GM12801 (cell line): Measurements from ENCODE around the gene SLC25A6.

ENCODE experiments used
- CTCF ChIP-seq: IDR thresholded peaks from one replicate; pipeline ENCODE4 v1.5.1; 2011; ENCODE audit warnings: control low read depth; ENCODE audit not compliant: insufficient read length; ENCODE audit errors: extremely low read depth

The SLC25A6 gene

GRCh38 chrX:1391707-1392375 is at the start of gene SLC25A6:
Gene SLC25A6 (minus strand): TSS chrX:1392113. CDS start chrX:1392009, 104 bp downstream.
- no peak for TF ChIP-seq CTCF

- no peak for TF ChIP-seq CTCF
Measured at GRCh38 chrX:1440506-1440905, 48.6 kb upstream of the SLC25A6 start.

- no peak for TF ChIP-seq CTCF
Measured at GRCh38 chrX:1435241-1435895, 43.5 kb upstream of the SLC25A6 start.

GRCh38 chrX:1434871-1435240 is 42.9 kb upstream of the SLC25A6 start:
- no peak for TF ChIP-seq CTCF

DNA sequence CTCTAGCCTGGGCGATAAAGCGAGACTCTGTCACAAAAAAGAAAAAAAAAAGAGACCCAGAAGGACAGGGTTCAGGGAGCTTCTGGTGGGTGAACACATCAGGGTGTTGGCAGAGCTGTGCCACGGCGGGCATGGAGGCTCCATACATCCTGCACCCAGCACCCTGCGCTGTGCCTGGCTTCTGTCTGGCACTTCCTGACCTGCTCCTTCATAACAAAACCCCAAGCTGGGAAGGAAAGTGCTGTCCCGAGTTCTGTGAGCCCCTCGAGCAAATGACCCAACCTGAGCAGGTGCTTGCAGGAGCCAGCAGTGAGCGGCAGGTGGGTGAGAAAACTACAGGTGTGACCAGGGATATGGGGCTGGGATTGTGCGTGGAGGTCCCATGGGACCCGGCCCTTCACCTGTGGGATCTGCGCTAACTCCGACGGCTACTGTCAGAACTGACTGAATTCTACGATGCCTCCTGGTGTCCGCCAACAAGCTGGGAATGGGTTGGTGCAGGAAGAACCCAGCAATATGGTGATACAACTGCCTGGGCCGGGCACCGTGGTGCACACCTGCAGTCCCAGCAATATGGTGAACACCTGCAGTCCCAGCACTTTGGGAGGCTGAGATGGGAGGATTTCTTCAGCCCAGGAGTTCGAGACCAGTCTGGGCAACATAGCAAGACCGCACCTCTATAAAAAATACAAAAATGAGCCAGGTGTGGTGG is 41.9 kb upstream of the SLC25A6 start:
- no peak for TF ChIP-seq CTCF

- TF ChIP-seq CTCF: no peak
Measured at GRCh38 chrX:1430451-1430850, 38.5 kb upstream of the SLC25A6 start.

DNA sequence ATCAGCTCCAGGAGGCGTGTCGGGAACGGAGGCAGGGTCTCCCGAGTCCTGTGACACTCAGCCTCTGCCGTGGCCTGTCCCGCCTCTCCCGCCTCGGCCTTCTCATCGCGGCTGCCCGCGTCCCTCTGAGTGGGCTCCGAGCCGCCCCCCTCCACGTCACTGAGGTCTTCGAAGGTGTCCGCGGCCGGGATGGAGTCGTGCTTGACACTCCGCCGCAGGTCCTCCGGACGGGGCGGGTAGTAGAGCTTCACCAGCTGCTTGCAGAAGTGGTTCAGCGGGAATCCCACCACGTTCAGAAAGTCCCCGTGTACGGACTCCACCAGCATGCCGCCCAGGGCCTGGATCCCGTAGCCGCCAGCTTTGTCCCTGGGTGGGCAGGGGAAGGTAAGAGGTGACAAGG is 35.8 kb upstream of the SLC25A6 start:
- TF ChIP-seq CTCF: no peak
